Activated CD8-positive, alpha-beta memory T cell treated with anti-CD3 and anti-CD28 coated beads, Interleukin-2, amount 50 U/mL, for 48 hours (primary cell): Measurements from ENCODE around the gene CACNA2D2.
A peak's percentile ranks its signal among the peaks of the same experiment; 100 is the strongest.

Source experiments
- DNase-seq: peaks from one replicate; pipeline ENCODE4 v3.0.0-alpha.2; 2020

The CACNA2D2 gene

GRCh38 chr3:50359760-50360110 is 143.7 kb downstream of the CACNA2D2 start:
- DNase-seq, result no peak

GRCh38 chr3:50358911-50359759 is 144.3 kb downstream of the CACNA2D2 start, which contains the start of gene TMEM115:
Gene TMEM115, minus strand, starts transcription at chr3:50359521. Its CDS starts 458 bp downstream, at chr3:50359063.
- peak; percentile 93 for DNase-seq

- DNase-seq, result no peak
Measured at GRCh38 chr3:50358355-50358910, 145.0 kb downstream of the CACNA2D2 start.

GRCh38 chr3:50357481-50357880 is 146.0 kb downstream of the CACNA2D2 start:
- no peak for DNase-seq

GRCh38 chr3:50356553-50356952 is 146.9 kb downstream of the CACNA2D2 start:
- DNase-seq, result no peak

- no peak for DNase-seq
Measured at GRCh38 chr3:50355829-50356552, 147.4 kb downstream of the CACNA2D2 start.

GRCh38 chr3:50354850-50355249 is 148.6 kb downstream of the CACNA2D2 start:
- no peak for DNase-seq

DNA sequence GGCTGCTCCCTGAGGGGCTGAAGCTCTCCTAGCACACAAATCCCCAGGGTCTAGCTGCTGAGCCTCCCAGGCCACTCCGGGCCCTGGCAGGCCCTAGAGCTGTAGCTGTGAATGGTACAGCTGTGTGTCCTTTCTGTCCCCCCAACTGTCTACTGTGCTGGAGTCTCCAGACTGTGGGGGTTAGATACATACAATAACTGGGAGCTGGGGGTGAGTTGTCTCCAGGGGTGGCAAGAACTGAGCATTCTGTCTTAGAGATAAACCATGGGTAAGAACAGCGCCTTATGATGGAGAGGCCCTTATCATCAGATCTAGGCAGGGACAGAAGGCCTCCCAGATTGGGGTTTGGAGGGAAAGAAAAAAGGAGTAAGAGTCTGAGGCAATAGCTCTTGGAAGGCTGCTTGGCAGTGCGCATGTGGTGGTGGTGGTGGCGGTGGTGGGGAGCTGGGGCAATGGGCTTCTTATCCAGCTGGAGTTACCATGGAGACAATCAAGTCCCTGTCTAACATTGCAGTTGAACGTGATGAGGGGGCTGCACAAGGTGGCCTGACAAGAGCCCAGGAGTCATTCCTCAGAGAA is 149.2 kb downstream of the CACNA2D2 start:
- no peak for DNase-seq

DNA sequence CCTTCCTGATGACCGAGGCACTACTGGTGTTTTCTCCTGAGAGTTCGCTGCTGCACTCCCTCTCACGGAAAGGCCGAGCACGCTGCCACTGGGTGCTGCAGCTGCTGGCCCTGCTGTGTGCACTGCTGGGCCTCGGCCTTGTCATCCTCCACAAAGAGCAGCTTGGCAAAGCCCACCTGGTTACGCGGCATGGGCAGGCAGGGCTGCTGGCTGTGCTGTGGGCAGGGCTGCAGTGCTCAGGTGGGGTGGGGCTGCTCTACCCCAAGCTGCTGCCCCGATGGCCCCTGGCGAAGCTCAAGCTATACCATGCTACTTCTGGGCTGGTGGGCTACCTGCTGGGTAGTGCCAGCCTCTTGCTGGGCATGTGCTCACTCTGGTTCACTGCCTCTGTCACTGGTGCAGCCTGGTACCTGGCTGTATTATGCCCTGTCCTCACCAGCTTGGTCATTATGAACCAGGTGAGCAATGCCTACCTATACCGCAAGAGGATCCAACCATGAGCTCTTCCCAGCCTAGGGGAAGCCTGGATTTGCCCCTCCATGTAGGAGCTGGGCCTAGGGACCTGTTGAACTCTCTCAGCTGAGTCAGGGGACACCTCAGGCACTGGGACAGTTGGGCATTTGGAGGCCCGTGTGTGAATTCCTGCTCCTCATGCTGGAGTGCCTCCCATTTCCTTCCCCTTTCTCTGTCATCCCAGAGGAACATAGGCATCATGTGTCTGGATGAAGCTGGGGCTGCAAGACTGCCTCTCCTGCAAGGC is 150.0 kb downstream of the CACNA2D2 start:
- DNase-seq, result no peak

DNA sequence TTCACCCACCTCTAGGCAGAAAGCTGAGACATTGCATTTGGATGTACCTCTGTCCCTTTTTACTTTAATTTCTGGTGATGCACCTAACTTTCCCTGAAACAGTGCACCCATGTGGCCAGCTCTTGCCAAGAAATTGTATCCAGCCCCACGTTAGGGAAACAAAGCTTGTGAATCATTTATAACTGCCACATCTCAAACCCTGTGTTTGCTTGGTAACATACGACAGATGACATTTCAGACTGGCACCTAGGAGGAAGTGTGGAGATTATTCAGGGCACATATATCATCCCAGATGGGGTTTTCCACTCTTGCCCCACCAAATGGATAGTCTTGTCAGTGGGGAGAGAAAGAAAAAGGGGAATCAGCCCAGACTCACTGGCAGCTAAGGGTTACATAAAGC is 150.7 kb downstream of the CACNA2D2 start:
- no peak for DNase-seq

DNA sequence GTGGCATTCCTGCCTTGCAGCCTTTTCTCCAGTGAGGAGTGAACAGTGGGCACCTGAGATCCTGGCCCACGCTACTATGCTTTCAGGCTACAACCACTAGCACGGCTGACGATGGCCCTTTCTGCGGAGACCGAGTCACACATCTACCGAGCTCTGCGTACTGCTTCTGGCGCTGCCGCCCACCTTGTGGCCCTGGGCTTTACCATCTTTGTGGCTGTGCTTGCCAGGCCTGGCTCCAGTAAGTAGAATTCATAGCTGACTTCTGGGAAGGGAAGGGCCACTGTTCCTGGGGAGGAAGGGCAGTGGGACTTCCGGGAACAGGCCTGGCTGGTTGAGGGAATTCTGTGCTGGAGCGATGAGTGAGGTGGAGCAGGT is 152.1 kb downstream of the CACNA2D2 start:
- no peak for DNase-seq

GRCh38 chr3:50350527-50351322 is 152.7 kb downstream of the CACNA2D2 start, which contains the start of the genes CYB561D2 and NPRL2:
Gene CYB561D2, plus strand, starts transcription at chr3:50350862. Its CDS starts 572 bp downstream, at chr3:50351434.
Gene NPRL2, minus strand, starts transcription at chr3:50350775. Its CDS starts 123 bp downstream, at chr3:50350652.
- DNase-seq, result peak; percentile 99

DNA sequence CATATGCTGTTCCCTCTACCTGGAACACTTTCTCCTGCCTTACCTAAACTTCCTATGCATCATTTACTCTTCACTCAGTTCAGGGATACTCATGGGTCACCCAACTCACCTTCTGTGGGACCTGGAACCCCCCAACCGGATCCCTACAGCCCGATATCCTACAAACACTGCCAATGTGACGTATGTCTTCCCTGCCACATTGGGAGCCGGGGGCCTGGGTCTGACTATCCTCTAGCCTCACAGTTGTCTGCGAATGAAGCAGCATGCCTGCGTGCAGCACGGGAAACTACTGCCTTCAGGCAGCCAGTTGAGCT is 153.3 kb downstream of the CACNA2D2 start:
- no peak for DNase-seq

DNA sequence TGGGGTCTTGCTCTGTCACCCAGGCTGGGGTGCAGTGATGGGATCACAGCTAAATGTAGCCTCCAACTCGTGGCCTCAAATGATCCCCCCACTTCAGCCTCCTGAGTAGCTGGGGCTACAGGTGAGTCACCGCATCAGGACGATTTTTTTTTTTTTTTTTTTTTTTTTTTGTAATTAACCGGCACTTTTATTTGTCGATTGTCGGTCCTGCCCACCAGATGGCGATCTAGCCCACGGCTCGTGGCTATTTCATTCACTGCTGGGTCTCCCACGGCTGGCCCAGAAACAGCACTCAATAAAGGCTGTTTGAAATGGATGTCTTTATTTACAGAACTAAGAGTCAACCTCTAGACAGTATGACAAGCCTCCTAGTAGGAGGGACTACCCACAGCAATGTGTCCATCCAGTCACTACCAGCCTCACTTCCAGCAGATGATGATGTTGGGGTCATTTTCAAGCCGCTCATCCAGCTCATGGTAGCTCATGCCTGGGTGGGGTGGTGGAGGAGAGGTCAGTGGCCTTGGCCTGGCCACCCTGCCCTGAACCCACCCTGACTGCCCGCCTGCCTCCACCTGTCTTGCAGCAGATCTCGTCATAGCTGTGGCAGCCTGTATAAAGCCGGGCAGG is 156.1 kb downstream of the CACNA2D2 start:
- peak; percentile 79 for DNase-seq

GRCh38 chr3:50345586-50346234 is 157.7 kb downstream of the CACNA2D2 start, which contains the start of gene ZMYND10:
Gene ZMYND10, minus strand, starts transcription at chr3:50345732. Its CDS starts 153 bp downstream, at chr3:50345579.
- DNase-seq, result peak; percentile 90

DNA sequence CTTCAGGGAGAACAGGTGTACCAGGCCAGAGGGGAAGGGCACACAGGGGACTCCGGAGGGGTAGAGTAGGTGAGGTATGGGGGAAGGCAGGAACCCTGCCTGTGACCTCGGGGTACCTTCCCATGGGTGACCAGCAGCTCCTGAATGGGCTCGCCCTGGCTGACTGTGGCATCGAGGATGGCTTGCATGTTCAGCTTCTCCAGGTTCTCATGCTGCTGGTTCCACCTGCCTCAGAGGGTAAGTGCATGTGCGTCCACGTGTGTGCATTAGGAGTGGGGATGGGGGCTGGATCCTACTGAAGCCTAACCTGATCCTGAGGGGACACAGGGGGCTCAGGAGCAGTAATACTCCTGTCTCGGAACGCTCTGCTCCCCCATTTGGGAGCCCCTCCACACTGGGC is 158.4 kb downstream of the CACNA2D2 start:
- no peak for DNase-seq

DNA sequence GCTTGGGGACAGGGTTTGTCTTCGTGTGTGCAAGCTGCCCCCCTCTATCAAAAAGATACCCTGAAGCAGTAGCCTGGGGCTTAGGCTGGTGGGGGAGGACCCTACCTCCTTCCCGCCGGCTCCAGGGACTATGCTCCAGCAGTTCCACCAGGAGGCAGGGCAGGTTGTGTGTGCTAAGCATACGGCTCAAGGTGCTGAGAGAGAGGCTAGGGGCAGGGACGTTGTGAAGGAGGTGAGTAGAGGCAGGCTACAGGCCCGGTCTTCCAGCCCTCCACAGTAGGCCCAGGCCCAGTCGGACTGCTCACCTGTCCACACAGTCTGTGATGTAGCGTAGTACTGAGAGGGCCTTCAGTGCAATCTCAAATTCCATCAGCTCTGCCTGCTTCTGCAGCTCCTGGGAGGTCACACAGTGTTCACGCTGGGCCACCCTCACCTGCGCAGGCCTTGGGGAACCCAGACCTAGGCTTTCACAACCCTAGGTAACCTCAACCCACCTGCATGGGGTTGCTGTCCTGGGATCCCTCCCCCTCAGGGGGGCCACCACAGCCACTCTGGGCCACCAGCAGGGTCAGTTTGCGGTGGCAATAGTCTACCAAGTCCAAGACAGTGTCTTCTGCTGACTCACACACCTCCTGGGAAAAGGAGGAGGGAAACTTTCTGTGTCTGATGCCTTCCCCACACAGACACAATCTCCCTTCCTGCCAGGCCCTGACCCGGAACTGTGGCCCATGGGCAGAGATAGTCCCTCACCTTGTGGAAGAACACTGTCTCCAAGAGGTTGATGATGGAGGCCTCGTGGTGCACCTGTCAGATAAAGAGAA is 160.4 kb downstream of the CACNA2D2 start:
- no peak for DNase-seq

DNA sequence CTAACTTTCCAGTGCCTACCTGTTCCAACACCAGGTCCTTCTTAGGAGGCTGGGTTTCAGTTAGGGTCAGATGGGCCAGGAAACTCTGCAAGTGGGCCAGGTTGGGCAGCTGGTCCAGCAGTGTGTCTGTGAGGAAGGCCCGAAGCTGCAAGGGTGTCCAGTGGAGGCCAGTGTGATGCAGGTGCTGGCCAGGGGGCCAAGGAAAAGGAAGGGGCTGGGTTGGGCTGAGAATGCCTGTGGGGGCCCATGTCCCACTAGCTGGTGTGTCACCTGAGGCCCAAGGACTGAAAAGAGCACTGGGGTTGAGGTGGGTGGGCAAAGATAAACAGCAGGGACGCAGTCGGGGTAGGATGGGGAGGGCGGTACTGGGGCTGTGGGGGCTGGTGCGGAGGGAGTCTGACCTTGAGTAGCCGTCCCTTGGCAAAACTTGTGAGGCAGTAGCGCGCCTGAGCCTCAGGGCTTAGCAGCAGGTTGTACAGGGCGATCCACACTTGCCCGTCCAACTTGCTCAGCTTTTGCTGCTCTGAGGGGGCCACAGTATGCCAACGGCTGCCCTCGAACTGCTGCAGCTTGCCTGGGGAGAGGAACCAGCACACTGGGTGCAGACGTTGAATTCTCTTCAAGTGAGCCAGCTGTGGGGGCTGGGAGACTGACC is 161.3 kb downstream of the CACNA2D2 start:
- DNase-seq, result no peak

- no peak for DNase-seq
Measured at GRCh38 chr3:50341537-50341936, 161.9 kb downstream of the CACNA2D2 start.
